Endometrium (tissue), 2 donors: ENCODE data around the gene THUMPD3.
A peak's percentile ranks its signal among the peaks of the same experiment; 100 is the strongest.

Experiments
- FAIRE-seq: peaks from 2 replicates; lab custom pipeline; 2012; peaks lifted over from hg19 to GRCh38; lab: Jason Lieb, UNC
- donor health status: control.
- donor health status: control.

THUMPD3 gene

GRCh38 chr3:9397906-9398699 lies 35.2 kb downstream of the THUMPD3 start:
- FAIRE-seq: no peak

DNA sequence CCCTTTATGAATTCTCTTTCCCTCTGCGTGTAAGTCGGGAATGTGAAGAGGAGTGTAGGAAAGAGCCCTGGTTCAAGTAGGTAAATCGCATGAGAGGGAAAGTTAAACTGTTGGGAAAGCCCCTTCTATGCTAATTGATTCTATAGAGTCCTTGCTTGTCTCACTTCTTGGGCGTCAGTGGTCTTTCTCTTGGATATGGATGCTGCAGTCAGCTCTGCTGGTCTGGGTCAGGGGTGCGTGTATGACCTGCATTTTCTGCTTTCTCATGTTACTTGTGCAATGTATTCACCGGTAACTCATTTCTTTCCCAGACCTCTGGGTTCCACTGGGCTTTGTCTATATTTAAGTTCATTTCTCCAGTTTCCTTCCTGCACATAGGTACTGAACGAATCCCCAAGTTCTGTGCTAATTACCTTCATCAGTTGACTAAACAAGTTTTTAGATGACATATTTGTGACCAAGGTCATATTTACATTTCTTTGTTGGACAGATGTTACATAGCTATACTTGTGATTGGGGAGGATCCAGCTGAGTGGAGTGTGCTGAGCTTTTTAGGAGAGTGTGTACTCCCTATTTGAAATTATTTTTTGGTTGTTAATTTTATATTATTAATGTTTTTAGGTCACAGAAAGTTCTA lies 36.0 kb downstream of the THUMPD3 start:
- FAIRE-seq: no peak

- FAIRE-seq: no peak
Measured at GRCh38 chr3:9399337-9399703, 36.5 kb downstream of the THUMPD3 start.

- FAIRE-seq: no peak
Measured at GRCh38 chr3:9399746-9400145, 36.9 kb downstream of the THUMPD3 start.

DNA sequence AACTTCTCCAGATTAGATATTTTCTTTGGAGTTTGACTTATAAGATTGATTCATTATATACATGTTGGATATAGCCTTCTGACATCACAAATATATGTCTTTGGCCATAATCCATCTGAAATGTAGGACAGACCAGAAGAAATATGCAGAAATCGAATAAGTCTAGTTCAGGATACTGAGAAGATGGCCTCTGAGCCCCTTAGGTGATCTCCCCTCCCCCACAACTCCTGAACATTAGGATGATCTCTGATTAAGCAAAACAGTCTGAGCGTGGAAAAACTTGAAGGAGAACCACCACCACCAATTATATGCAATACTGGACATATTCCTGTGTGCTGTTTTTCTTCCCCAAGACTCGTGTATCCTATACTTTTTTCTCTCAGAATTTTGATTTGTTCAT lies 37.8 kb downstream of the THUMPD3 start:
- no peak for FAIRE-seq

DNA sequence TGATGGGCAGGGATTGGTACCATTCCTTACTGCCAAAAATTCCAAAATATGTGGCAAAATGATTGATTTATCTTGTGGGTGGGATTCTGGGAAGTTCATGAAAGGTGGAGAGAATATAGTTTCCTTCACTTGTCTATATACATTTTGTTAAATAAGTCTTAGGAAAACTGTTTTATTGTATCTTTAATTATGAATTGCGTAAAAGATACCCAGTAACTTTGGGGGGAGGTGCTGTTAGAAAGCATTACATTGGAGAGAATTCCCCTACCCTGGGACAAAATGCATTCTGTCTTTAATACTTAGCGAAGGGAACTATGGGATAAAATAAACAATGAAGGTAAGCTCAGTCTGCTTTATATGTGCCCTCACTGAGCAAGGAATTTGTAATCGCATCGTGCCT lies 39.1 kb downstream of the THUMPD3 start:
- FAIRE-seq: no peak

GRCh38 chr3:9402410-9403228 lies 39.8 kb downstream of the THUMPD3 start:
- no peak for FAIRE-seq

- no peak for FAIRE-seq
Measured at GRCh38 chr3:9403463-9403862, 40.6 kb downstream of the THUMPD3 start.

DNA sequence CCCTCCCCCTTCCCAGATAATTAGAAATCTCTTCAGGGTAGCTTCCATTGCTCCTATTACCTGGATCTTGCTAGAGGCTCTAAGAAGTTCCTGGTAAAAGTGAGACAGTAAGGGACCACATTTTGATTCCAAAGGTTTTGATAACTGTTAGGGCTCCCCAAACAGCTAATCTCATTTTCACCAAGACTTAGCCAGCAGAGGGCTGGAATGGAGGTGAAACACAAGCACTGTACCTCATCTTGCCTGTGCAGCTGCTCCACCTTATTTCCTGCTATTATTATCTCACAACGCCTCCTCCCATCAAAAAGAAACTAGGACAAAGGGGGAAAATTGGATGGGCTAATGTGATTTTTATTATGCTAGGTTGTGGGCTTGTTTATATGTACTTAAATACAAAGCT lies 41.8 kb downstream of the THUMPD3 start:
- FAIRE-seq: no peak

DNA sequence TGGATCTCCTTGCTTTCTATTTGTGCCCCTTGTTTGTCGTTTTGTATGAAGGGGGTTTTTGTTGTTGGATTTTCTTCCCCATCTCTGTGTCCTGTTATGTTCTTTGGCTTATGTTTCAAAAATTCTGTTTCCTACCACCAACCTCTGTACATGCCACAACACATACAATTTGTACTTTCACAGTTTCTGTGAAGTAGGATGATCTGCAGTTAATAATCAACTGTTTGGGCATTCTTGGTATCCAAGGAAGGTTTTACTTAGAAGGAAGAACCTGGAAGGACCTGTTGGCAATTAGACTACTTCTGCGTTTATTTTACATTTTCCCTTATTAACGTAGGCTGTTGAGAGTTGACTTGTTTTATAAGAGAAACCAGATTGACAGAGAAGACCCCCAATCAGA lies 42.9 kb downstream of the THUMPD3 start:
- no peak for FAIRE-seq

GRCh38 chr3:9406856-9407626 lies 44.2 kb downstream of the THUMPD3 start:
- FAIRE-seq: no peak

GRCh38 chr3:9408061-9408460 lies 45.2 kb downstream of the THUMPD3 start:
- FAIRE-seq: no peak

- FAIRE-seq: peak; percentile 92
Measured at GRCh38 chr3:9408546-9408945, 45.7 kb downstream of the THUMPD3 start.

DNA sequence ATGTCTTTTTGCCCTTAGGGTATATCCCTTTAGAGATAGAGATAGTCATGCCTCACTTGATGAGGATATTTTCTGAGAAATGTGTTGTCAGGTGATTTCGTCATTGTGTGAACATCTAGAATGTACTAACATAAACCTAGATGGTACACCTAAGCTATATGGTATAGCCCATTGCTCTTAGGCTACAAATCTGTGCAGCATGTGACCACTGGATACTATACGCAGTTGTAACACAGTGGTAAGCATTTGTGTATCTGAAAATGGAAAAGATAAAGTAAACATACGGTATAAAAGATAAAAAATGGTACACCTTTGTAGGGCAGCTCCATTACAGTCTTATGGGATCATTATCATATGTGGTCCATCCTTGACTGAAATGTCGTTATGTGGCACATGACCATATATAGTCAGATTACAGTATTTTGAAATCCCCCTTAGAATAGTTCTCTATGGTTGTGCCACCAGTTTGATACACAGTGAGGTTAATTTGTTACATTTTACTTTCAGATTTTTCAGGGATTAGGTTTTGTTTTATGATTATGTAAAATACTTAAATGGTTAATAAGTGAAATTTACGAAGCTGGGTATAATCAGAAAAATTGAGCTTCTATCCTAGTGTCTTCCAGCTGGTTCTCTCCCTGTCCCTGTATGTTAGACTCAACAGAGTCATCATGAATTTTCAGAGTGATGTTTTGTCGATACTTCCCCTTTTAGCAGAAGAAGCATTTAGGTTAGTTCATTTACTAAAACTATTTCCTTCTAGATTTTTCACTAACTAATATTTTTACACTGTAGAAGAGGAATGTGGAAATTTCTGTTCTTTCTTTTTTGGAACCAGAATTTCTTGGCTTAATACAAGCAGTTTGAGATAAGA lies 47.4 kb downstream of the THUMPD3 start:
- FAIRE-seq: no peak

DNA sequence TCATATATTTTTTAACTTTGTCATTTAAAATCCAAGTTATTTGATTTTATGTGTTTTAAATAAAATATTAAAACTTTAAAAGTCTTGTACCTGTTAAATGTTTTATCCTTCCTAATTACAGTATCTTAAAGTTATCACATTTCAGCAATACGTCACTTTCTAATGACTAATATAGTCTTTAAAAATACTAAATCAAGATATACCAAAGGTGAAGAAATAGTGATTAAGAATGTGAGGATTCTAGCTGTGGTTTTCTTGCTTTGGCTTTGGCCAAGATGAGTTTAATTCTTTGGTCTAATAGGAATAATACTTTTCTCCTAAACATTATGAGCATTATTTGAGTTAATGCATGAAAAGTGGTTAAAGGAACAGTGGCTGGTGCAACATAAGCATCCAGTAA lies 48.4 kb downstream of the THUMPD3 start:
- no peak for FAIRE-seq

DNA sequence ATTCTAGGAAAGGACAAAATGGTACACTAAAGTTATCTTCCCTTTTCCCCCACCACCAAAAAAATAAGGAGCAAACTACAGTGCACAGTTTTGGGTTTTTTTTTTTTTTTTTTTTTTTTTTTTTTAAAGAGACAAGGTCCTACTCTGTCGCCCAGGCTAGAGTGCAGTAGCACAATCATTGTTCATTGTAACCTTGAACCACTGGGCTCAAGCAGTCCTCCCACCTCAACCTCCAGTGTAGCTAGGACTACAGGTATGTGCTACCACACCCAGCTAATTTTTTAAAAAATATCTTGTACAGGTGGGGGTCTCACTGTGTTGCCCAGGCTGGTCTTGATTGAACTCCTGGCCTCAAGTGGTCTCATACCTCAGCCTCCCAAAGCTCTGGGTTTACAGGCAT lies 49.4 kb downstream of the THUMPD3 start:
- FAIRE-seq: no peak

GRCh38 chr3:9414826-9415225 lies 52.0 kb downstream of the THUMPD3 start:
- no peak for FAIRE-seq

GRCh38 chr3:9415485-9416138 lies 52.8 kb downstream of the THUMPD3 start:
- no peak for FAIRE-seq

GRCh38 chr3:9416139-9416780 lies 53.4 kb downstream of the THUMPD3 start:
- FAIRE-seq: no peak

GRCh38 chr3:9420850-9421549 lies 58.1 kb downstream of the THUMPD3 start:
- no peak for FAIRE-seq
